ENCODE data around the gene CENPP. TPM values are rescaled to one million over a fixed set of nuclear protein-coding genes. Genes with fewer than 3 reads are reported as not detected.

Gene CENPP
- total RNA-seq, 1 donor from 2014 or later, result 27.2 TPM

GRCh38 chr9:92666236-92666635, 340.5 kb downstream of the CENPP start:
- intact Hi-C loops (cut with micrococcal nuclease), result no loop called here

- intact Hi-C loops (cut with micrococcal nuclease), result no loop called here
Observed at GRCh38 chr9:92666912-92667532, 341.3 kb downstream of the CENPP start.

- intact Hi-C loops (cut with micrococcal nuclease), result no loop called here
Observed at GRCh38 chr9:92668746-92669526, 343.2 kb downstream of the CENPP start.

GRCh38 chr9:92669527-92669889, 343.8 kb downstream of the CENPP start:
- intact Hi-C loops (cut with micrococcal nuclease), result no loop called here

Other genes starting within 250 kb of the CENPP start
- gene SPTLC1, start 210.5 kb upstream of the CENPP start, total RNA-seq, result 64.6 and 68.8 TPM in 2 replicates
- 133 and 136 TPM in 2 replicates for gene IARS1, start 32.3 kb upstream of the CENPP start, total RNA-seq
- gene NOL8, start 603 bp upstream of the CENPP start, total RNA-seq, result 59.7 and 68.3 TPM in 2 replicates
- gene OGN, start 78.6 kb downstream of the CENPP start, total RNA-seq, result not detected in 2 replicates
- gene OMD, start 98.5 kb downstream of the CENPP start, total RNA-seq, result not detected in 2 replicates
- not detected in 2 replicates for gene ASPN, start 156.6 kb downstream of the CENPP start, total RNA-seq
- gene ECM2, start 210.0 kb downstream of the CENPP start, total RNA-seq, result not detected in 2 replicates